HG03342 (cell line): Measurements from ENCODE around the gene ITPRIPL2.
A peak's percentile ranks its signal among the peaks of the same experiment; 100 is the strongest.

ENCODE experiments used
- ATAC-seq: cut with Tn5 transposase; IDR thresholded peaks from one replicate; pipeline ENCODE4 v1.9.1; 2021; ENCODE audit warnings: mild to moderate bottlenecking, moderate library complexity; ENCODE audit not compliant: unreplicated experiment

The ITPRIPL2 gene

DNA sequence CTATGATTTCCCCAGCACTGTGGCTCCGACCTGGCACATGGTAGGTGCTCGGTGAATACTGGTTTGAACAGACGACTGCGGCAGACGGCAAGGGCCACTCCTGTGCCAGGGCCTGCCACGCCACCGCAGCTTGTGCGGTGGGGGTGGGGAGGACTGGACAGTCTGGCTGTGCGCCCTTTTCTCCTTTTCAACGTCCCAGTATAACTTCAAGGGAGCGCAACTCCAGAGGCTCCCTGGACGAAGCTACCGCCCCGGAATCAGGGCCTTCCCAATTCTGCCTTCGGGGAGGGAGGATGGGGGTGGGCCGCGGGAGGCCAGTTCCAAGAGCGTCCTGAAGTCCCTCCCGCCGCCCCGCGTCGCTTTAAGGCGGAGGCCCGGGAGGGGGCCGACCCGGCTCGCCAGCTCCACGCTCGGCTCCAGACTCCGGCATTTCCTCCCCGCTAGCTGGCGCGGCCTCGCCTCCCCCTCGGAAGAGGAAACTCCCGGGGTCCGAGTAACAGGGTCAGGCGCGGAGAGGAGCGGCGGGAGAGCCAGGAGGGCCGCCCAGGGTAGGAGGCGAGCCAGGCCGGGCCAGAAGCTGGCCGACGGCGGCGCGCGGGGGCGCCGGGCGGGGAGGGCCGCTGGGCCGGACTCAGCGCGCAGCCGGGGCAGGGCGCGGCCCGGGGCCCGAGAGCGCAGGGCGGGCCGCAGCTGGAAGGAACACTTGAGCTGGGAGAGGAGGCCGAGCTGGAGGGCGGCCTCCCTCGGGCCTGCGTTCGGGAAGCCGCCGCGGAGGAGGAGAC, at the start of gene ITPRIPL2:
TSS of gene ITPRIPL2 (plus strand) at position 388 of the 782 bp plus-strand sequence. CDS start 498 bp downstream, outside the sequence.
- no peak for ATAC-seq

- ATAC-seq = no peak
Observed at GRCh38 chr16:19066988-19067348, 46.8 kb upstream of the ITPRIPL2 start.

DNA sequence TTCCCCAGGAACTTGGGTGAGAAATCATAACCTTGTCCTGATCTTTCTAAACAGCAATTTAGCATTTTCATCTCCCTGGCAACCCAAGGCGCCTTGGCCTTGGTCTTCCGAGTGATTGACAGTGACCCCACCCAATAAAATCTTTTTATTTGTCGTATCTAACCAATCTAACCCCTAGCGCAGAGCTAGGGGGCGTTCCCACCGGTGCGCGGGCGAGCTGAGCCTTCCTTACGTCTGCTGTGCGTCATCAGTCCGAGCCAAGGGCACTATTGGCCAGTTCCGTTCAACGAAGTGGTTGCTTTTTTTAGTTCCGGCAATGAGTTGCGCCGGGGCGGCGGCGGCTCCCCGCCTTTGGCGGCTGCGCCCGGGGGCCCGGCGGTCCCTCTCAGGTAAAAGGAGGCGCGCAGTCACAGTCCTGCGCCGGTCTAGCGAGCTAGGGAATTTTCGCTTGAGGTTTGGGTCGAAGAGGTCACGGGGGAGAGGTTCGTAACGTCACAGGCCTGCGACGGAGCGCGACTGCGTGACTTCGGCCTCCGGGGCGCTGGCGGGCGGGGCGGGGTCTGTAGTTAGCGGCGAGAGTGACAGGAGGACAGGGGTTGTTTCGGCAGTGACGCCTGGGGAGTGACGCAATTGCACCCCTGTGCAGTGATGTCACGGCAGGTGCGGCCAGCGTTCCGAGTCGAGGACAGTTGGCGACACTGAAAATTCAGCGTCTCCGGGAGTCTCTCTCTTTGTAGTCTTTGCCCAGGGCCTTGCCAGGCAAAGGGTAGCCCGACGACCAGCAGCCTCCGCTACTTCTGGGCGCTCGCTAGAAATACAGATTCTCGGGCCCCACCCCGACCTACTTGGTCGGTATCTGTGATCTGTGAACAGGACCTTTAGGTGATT, 46.2 kb upstream of the ITPRIPL2 start, which contains the start of gene COQ7:
TSS of gene COQ7 (plus strand) at position 266 of the 888 bp plus-strand sequence. CDS start at position 317, 51 bp downstream.
- peak; percentile 91 for ATAC-seq

DNA sequence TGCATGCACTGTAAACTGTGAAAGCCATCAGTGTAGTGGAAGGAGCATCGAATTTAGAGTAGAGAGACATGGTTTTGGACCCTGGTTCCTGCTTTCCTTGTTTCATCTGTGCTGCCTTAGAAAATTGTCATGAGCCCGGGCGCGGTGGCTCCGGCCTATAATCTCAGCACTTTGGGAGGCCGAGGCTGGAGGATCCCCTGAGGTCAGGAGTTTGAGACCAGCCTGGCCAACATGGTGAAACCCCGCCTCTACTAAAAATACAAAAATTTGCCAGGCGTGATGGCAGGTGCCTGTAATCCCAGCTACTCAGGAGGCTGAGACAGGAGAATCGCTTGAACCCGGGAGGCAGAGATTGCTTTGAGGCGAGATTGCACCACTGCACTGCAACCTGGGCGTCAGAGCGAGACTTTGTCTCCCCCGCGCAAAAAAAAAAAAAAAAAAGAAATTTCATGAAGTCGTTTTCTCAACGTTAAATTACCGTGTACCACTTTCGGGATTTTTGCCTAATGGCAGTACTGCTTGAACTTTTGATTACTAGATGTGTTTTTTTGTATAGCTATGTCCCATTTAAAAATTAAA, 45.4 kb upstream of the ITPRIPL2 start:
- no peak for ATAC-seq

- ATAC-seq = no peak
Observed at GRCh38 chr16:19071811-19072777, 41.7 kb upstream of the ITPRIPL2 start.

- no peak for ATAC-seq
Observed at GRCh38 chr16:19073344-19073743, 40.4 kb upstream of the ITPRIPL2 start.

DNA sequence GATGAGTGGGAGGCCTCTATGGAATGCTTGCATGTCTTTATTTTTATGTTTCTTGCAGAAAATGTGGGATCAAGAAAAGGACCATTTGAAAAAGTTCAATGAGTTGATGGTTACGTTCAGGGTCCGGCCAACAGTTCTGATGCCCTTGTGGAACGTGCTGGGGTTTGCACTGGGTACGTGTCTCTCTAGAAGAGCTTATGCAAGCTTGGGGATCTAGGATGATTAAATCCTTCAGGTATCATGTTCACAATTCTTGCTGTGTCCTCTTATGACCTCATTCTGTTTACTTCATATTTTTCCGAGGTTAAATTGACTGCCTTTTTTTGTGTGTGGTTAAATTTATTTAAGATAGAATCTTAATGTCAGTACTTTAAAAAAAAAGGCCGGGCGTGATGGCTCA, 39.9 kb upstream of the ITPRIPL2 start:
- no peak for ATAC-seq

- no peak for ATAC-seq
Observed at GRCh38 chr16:19075511-19075910, 38.3 kb upstream of the ITPRIPL2 start.

DNA sequence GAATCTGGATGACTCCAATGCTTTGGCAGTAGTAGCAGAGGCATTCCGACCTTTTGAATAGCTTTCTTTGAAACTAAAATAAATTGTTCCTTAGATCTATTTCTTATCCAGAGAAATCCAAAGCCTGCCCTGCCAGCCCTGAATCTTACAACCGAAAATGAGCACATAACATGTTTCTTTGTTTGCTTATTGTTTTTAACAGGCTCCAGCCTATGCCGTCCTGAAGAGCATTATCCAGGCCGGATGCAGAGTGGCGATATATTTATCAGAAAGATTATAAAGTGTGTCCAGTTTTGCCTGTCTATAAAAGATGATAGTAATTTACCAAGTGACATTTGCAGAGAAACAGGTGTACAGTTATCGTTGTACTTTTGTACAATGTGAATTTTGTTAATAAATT, 35.9 kb upstream of the ITPRIPL2 start:
- ATAC-seq = no peak

- ATAC-seq = no peak
Observed at GRCh38 chr16:19083670-19084069, 30.1 kb upstream of the ITPRIPL2 start.

DNA sequence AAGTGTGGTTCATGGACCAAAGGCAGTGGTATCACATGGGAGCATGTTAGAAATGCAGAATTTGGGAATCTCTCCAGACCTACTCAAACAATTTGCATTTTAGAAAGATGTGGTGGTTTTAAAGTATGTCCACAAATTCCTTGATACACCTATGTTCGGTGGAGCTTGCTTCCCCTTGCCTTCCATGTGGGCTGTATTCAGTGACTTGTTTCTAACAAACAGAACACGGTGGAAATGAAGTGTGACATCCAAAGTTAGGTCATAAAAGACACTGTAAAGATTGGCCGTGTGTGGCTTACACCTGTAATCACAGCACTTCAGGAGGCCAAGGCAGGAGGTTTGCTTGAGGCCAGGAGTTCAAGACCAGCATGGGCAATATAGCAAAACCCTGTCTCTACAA, 29.6 kb upstream of the ITPRIPL2 start:
- no peak for ATAC-seq

DNA sequence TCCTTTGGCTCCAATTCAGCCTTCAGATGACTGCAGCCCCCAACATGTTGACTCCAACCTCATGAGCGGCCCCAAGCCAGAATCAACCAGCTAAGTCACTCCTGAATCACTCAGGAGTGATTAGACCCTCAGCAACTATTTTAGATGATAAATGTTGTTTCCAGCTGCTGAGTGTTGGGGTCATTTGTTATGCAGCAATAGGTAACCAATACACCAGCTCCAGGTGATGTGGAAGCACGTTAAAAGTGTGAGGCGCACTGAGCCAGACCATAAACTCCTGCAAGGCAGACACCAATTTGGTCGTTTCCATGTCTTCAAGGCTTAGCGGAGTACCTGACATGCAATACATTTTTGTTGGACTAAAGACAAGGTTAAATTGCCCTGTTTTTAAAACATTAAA, 28.9 kb upstream of the ITPRIPL2 start:
- ATAC-seq = no peak

DNA sequence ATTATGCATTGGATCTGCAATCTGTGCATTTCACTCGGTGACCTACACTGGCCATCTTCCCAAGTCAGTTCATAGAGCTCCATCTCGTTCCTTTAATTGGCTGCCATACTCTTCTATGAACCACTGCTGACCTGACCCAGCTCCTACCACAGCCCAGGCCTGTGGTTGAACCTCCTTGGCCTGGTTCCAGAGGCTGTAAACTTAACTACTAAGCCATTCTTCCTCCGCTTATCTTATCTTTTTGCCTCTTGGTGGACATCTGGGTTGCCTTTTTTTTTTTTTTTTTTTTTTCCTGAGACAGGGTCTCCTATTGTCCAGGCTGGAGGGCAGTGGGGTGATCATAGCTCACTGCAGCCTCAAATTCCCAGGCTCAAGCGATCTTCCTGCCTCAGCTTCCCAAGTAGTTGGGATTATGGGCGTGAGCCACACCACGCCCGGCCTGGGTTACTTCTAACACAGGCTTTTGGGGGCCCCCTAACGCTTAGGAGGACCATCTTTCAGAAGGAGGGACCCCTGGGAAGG, 28.0 kb upstream of the ITPRIPL2 start:
- ATAC-seq = no peak

- ATAC-seq = peak; percentile 86
Observed at GRCh38 chr16:19086322-19087199, 27.2 kb upstream of the ITPRIPL2 start.

DNA sequence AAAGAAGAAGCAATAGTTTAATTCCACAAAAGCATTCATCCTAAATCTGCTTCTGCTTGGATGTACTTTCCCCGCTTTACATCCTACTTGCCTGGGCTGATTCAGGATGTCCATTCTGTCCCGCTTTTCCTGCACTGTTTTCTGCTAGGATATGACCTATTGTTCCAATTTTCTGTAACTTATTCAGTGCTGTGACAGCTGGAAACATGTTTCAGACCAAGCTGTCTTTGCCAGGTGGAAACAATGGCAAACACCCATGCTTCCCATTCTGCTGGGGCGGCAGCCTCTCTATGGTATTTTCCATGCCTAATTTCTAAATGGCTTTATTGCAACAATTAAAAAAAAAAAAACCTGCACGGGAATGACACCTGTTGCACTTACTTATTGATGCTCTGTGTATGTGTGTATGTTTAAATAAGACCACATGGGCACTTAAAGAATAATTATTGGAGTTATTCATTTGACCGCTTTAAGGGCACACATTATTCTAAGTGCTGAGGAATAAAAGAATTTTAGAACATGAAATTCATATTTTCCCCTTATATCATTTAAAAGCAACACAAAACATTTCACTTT, 25.3 kb upstream of the ITPRIPL2 start:
- ATAC-seq = no peak

DNA sequence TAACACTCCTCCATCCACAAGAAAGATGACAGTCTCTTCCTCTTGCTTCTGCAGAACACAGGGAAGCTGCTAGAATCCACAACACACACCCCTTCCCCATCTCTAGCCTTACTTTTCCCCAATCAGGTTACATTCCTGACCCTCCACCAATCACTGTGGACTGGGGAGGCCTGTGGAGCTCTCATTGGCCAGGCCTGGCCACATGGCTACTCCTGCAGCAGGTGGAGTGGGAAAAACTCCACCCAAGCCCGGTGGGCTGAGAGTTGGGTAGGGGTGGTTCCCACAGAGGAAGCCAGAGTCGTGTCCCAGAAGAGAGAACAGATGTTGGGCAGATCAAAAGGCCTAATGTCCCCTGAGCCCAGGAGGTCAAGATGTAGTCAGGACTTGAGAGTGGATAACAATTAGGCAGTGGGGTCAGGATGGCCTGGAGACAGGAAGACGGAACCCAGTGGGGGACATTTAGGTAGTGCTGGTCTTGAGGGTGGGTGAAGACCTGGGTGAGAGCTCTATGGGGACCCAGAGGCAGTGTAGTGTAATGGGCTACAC, 24.3 kb upstream of the ITPRIPL2 start:
- no peak for ATAC-seq

DNA sequence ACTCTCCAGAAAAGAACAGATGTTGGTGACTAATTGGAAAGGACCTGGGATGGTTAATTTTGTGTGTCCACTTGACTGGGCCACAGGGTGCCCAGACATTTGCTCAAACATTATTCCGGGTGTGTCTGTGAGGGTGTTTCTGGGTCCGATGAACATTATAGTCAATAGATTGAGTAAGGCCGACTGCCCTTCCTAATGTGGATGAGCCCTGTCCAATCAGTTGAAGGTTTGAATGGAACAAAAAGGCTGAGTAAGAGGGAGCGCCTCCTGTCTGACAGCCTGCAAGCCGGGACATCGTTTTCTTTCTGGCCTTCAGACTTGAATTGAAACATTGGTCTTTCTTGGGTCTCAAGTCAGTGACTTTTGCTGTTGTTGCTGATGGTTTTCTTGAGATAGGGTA, 22.8 kb upstream of the ITPRIPL2 start:
- ATAC-seq = no peak

DNA sequence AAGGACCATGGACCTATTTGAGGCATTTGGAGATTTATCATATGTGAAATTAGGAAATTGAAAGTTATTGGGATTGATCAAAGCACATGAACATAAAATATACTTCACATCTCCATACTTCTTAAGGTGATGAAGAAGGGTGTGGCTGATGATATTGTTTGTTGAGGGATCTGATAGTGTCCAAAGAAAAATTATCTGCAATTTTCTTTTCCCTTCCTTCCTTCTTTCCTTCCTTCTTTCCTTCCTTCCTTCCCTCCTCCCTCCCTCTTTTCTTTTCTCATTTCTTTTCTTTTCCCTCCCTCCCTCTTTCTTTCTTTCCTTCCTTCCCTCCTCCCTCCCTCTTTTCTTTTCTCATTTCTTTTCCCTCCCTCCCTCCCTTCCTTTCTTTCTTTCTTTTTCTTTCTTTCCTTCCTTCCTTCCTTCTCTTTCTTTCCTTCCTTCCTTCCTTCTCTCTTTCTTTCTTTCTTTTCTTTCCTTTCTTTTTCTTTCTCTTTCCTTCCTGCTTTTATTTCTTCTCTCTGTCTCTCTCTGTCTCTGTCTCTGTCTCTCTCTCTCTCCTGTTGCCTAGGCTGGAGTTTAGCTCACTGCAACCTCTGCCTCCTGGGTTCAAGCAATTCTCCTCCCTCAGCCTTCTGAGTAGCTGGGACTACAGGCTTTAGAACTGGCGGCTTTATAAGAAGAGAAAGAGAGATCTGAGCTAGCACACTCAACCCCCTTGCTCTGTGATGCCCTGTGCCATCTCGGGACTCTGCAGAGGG, 20.9 kb upstream of the ITPRIPL2 start:
- no peak for ATAC-seq
